ENCODE results near the gene DENND1A.

GRCh38 chr9:123358181-123358905 is 571.6 kb downstream of the DENND1A start:
- no peak for TF ChIP-seq REST (IDR thresholded peaks at IDR 0.05; ENCODE audit: insufficient read depth in 1 of 2, low read depth in 2 of 2, low read length in 1 of 2)
- no peak for TF ChIP-seq CTCF (IDR thresholded peaks at IDR 0.05)
- TF ChIP-seq POLR2AphosphoS5 (IDR thresholded peaks at IDR 0.05; ENCODE audit: low read depth, low read length) = no peak
- TF ChIP-seq SIN3A (IDR thresholded peaks at IDR 0.05; ENCODE audit: borderline replicate concordance, insufficient read depth, low read depth, low read length) = no peak
- no peak for TF ChIP-seq TCF7L2 (IDR thresholded peaks at IDR 0.05; ENCODE audit: low read depth, low read length)
